GM10266 (cell line): Measurements from ENCODE around the gene CNTNAP2.

ENCODE experiments used
- DNase-seq: peaks from one replicate; pipeline ENCODE4 v3.0.0; 2012; ENCODE audit errors: extremely low spot score
- TF ChIP-seq, protein P1 (sequence below): IDR thresholded peaks from 2 replicates; pipeline ENCODE4 v1.5.1; 2012; ENCODE audit warnings: mild to moderate bottlenecking, low read depth; ENCODE audit not compliant: control insufficient read depth, insufficient read depth; ENCODE audit errors: missing control alignments

The CNTNAP2 gene

DNA sequence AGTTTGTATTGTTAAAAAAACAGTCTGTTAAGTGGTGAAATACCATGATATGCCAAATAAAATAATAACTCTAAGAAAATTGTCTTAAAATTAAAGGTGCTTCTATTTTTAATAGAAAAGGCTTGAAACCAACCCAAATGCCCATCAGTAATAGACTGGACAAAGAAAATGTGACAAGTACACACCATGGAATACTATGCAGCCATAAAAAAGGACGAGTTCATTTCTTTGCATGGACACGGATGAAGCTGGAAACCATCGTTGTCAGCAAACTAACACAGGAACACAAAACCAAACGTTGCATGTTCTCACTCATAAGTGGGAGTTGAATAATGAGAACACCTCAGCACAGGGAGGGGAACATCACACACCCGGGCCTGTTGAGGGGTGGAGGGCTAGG lies 7.1 kb downstream of the CNTNAP2 start:
- TF ChIP-seq, protein P1, sequence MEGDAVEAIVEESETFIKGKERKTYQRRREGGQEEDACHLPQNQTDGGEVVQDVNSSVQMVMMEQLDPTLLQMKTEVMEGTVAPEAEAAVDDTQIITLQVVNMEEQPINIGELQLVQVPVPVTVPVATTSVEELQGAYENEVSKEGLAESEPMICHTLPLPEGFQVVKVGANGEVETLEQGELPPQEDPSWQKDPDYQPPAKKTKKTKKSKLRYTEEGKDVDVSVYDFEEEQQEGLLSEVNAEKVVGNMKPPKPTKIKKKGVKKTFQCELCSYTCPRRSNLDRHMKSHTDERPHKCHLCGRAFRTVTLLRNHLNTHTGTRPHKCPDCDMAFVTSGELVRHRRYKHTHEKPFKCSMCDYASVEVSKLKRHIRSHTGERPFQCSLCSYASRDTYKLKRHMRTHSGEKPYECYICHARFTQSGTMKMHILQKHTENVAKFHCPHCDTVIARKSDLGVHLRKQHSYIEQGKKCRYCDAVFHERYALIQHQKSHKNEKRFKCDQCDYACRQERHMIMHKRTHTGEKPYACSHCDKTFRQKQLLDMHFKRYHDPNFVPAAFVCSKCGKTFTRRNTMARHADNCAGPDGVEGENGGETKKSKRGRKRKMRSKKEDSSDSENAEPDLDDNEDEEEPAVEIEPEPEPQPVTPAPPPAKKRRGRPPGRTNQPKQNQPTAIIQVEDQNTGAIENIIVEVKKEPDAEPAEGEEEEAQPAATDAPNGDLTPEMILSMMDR = no peak
- DNase-seq = no peak

DNA sequence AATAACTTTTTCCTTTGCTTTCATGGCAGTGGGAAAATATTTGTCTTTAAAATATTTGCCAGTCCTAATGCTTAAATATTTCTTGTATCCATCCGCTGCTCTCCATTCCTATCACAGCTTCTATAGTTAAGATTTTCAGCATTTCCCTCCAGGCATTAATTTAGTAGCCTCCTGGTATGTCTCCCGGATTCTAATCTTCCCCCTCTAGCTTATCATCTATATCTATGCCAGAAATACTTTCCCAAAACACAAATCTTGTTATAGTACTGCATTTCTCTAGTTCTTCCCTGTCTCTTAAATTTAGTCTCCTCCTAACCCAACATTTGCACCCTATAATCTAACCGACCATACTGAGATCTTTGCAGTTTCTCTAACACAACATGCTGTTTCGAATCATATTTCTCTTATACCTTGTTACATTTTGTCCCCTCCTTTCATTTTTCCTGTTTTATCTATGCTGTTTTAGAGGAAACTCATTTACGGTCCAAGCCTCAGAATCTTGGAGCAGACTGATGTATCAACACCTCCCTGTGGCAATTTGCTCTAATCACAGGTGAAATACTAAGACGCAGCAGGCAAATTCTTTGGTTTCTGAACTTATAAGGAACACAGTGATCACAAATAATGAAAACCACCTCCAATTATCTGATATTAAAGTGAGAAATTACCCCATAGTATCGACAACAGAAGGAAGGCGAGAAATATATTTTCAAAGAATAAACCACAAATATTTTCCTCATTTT lies 10.3 kb downstream of the CNTNAP2 start:
- DNase-seq = no peak

DNA sequence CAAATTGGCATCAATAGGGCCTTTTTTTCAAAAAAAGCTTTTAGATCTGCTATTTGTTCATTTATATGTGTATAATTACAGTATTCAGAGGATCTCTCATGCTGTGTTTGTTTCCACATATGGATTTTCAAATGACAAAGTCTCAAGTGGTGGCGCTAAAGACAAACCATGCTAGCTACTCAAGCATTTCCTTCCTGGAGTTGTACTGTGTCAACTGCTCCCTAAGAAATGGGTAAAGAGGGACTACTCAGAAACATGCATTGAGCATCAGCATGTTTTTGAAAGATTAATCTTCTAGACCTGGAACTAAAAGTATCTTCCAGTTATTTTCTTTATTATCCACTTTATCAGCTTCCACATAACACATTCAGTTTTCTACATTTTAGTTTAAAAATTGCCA lies 12.7 kb downstream of the CNTNAP2 start:
- DNase-seq = no peak
- TF ChIP-seq, protein P1 = no peak

More for the DNA sequence above, 10.3 kb downstream of the CNTNAP2 start:
- TF ChIP-seq, protein P1 = no peak

DNA sequence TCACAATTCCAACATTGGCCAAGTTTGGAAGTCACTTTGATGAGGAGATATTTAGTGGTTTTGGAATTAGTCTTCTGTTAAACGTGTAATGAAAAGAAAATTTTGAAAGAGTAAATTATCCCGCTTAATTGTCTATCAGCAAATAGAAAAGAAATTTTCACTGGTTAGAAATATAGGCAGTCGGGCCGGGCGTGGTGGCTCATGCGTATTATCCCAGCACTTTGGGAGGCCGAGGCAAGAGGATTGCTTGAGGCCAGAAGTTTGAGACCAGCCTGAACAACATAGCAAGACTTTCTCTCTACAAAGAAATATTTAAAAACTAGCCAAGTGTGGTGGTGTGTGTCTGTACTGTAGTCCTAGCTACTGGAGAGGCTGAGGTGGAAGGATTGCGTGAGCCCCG lies 13.4 kb downstream of the CNTNAP2 start:
- DNase-seq = no peak
- TF ChIP-seq, protein P1 = no peak

DNA sequence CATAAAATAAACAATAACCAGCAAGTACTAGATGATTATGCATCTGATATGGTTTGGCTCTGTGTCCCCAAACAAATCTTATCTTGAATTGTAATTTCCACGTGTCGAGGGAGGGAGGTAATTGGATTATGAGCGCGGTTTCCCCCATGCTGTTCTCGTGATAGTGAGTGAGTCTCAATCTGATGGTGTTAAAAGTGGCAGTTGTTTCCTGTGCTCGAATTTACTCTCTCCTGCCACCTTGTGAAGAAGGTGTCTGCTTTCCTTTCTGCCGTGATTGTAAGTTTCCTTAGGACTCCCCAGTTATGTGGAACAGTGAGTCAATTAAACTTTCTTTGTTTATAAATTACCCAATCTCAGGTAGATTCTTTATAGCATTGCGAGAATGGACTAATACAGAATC lies 15.1 kb downstream of the CNTNAP2 start:
- TF ChIP-seq, protein P1 = no peak
- DNase-seq = no peak

DNA sequence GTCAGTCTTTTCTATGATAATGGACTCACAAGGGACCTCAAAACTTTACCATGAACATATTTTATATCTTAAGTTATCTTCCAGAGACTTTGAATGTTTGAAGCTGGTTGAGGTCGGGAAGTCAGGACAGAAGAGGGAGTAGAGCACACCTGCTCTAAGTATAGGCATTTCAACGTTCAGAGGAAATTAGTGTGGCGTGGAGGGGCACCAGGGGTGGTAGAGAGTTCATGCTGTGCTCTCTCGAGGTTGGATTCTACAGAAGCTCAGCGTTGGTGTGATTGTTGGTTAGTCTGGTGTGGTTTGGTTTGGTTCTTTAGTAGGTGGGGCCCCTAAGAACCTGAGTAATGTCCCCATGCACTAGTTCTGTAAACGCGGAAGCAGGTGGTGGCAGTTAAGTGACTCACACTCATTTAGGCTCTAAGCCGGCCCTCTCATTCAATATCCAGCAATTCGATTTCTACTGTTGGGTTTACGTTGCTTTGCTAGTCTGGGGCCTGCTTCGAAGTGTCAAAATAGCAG lies 19.8 kb downstream of the CNTNAP2 start:
- TF ChIP-seq, protein P1 = no peak
- DNase-seq = no peak

DNA sequence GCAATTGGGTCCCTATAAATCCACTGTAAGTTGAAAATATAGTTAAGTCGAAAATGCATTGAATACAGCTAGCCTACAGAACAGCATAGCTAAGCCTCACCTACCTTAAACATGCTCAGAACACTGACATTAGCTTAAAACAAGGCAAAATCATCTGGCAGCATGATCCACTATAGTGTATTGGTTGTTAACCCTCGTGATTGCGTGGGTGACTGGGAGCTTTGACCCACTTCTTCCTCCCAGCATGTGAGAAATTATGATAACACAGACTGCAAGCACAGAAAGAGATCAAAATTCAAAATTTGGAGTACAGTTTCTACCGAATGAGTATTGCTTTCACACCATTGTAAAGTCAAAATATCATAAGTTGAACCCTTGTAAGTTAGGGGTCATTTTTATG lies 22.3 kb downstream of the CNTNAP2 start:
- TF ChIP-seq, protein P1 = no peak
- no peak for DNase-seq
